Panc1 (cell line): ENCODE results near the gene DPYD.

Experiments
- POLR2AphosphoS5 ChIP-seq: IDR thresholded peaks from 2 replicates; pipeline ENCODE4 v1.6.1; 2012; ENCODE audit warnings: mild to moderate bottlenecking, low read depth, low read length, moderate library complexity
- SIN3A ChIP-seq: IDR thresholded peaks from 2 replicates; pipeline ENCODE4 v1.6.1; 2012; ENCODE audit warnings: low read depth, mild to moderate bottlenecking, low read length, moderate library complexity, borderline replicate concordance; ENCODE audit not compliant: insufficient read depth
- TCF7L2 ChIP-seq: IDR thresholded peaks from 2 replicates; pipeline ENCODE4 v1.6.1; 2011; ENCODE audit warnings: mild to moderate bottlenecking, low read depth, low read length, inconsistent platforms
- TF ChIP-seq, protein P1 (sequence below): fragments of 450-650 bp; IDR thresholded peaks from 2 replicates; pipeline ENCODE4 v1.5.1; 2017; ENCODE audit warnings: mild to moderate bottlenecking
- TF ChIP-seq, protein P2 (sequence below), 2 experiments: IDR thresholded peaks; 2 replicates each; pipeline ENCODE4 v1.6.1; 2011 to 2012; ENCODE audit warnings: low read depth in 2 of 2, control low read depth in 1 of 2, low read length in 1 of 2, mild to moderate bottlenecking in 1 of 2, moderate library complexity in 1 of 2; ENCODE audit not compliant: insufficient read depth in 1 of 2

DNA sequence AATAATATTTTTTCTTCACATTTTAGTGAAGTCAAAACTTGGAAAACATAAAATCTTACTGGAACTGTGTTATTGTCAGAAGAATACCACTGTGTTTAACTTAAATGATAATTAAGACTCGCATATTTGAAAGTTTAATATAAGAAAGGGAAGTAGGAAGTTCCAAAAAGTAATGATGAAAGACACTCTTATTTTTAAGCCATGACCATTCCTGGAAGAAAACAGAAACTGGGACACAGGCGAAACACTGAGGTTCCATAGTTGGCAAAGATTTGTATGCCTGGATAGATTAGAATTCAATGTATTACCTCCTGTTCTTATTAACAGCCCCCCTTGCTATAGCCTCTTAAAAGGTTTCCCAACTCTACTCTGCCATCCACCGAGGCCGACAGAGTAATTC is 271.2 kb downstream of the DPYD start:
- TF ChIP-seq, protein P1, sequence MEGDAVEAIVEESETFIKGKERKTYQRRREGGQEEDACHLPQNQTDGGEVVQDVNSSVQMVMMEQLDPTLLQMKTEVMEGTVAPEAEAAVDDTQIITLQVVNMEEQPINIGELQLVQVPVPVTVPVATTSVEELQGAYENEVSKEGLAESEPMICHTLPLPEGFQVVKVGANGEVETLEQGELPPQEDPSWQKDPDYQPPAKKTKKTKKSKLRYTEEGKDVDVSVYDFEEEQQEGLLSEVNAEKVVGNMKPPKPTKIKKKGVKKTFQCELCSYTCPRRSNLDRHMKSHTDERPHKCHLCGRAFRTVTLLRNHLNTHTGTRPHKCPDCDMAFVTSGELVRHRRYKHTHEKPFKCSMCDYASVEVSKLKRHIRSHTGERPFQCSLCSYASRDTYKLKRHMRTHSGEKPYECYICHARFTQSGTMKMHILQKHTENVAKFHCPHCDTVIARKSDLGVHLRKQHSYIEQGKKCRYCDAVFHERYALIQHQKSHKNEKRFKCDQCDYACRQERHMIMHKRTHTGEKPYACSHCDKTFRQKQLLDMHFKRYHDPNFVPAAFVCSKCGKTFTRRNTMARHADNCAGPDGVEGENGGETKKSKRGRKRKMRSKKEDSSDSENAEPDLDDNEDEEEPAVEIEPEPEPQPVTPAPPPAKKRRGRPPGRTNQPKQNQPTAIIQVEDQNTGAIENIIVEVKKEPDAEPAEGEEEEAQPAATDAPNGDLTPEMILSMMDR, result no peak
- no peak for TF ChIP-seq POLR2AphosphoS5
- TF ChIP-seq TCF7L2, result no peak
- no peak for TF ChIP-seq SIN3A
- TF ChIP-seq, protein P2, sequence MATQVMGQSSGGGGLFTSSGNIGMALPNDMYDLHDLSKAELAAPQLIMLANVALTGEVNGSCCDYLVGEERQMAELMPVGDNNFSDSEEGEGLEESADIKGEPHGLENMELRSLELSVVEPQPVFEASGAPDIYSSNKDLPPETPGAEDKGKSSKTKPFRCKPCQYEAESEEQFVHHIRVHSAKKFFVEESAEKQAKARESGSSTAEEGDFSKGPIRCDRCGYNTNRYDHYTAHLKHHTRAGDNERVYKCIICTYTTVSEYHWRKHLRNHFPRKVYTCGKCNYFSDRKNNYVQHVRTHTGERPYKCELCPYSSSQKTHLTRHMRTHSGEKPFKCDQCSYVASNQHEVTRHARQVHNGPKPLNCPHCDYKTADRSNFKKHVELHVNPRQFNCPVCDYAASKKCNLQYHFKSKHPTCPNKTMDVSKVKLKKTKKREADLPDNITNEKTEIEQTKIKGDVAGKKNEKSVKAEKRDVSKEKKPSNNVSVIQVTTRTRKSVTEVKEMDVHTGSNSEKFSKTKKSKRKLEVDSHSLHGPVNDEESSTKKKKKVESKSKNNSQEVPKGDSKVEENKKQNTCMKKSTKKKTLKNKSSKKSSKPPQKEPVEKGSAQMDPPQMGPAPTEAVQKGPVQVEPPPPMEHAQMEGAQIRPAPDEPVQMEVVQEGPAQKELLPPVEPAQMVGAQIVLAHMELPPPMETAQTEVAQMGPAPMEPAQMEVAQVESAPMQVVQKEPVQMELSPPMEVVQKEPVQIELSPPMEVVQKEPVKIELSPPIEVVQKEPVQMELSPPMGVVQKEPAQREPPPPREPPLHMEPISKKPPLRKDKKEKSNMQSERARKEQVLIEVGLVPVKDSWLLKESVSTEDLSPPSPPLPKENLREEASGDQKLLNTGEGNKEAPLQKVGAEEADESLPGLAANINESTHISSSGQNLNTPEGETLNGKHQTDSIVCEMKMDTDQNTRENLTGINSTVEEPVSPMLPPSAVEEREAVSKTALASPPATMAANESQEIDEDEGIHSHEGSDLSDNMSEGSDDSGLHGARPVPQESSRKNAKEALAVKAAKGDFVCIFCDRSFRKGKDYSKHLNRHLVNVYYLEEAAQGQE (IDR thresholded peaks at IDR 0.05; ENCODE audit: insufficient read depth in 1 of 2, low read depth in 2 of 2, low read length in 1 of 2), result no peak
